ENCODE measurements around the gene CCDC9. TPM values are rescaled to one million over a fixed set of nuclear protein-coding genes. Genes with fewer than 3 reads are reported as not detected.
"Not testable (repeated sequence)": the region's sequence is repeated elsewhere in the genome, so short reads cannot be mapped to it uniquely, and the experiment has no call there.

Gene CCDC9
- total RNA-seq, 1 donor from 2014 or later = 19.9 TPM

DNA sequence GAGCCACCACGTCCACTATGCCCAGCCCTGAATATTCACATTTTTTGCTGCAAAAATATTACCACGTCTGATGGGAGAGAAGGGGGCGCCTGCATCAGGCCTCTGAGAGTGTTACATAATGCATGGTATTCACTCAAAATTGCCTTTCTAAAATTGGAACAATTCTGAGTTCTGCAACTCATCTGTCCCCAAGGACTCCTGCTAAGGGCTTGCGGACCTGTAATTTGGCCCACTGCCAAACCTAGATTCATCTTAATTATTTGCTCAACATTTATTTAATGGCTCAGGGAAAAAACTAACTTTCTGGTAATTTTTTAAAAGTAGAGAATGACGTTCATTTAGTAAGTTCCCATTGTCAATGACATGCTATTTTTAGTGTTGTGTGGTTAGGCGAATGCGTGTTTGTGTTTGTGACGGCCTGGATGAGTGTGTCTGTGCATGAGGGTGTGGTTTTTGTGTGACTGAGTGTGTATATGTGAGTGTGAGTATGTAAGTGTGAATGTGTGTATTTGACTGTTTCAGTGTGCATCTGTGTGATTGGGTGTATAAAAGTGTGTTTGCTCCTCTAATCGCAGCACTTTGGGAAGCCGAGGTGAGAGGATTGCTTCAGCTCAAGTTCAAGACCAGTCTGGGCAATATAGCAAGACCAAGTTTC lies 27.2 kb downstream of the CCDC9 start:
- no peak for DNase-seq (ENCODE audit: extremely low read depth, low read depth, low spot score)

DNA sequence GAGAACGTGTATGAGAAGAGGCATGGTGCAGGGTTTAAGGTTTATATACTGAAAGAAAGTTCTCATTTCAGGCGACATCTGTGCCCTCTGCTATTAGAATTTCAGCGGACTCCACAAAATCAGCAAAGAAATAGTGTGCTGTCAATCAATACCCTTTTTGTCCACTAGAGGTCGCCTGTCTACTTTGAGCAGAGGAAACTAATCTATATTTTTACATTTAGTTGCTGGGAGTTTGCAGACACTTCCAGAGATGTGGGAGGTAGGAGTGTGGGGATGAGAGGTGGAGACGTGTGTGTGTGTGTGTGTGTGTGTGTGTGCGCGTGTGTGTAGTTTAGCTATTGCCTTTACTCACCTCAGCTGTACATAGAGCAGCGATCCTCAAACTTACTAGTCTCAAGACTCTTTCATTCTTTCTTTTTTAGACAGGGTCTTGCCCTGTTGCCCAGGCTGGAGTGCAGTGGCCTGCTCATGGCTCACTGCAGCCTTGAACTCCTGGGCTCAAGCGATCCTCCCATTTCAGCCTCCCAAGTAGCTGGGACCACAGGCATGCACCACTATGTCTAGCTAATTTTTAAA lies 28.1 kb downstream of the CCDC9 start:
- DNase-seq (ENCODE audit: extremely low read depth, low read depth, low spot score) = no peak

DNA sequence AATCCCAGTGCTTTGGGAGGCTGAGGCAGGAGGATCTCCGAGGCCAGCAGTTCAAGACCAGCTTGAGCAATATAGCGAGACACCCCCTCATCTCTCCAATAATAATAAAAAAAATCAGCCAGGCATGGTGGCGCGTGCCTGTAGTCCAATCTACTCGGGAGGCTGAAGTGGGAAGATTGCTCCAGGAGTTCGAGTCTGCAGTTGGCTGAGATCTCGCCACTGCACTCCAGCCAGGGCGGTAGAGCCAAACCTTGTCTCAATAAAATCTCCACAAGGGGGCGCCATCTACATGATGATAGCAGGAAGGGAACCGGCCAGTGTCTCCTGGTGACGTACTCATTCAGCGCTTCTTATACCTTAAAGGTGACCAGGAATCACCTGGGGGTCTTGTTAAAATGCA lies 39.7 kb downstream of the CCDC9 start:
- DNase-seq (ENCODE audit: extremely low read depth, low read depth, low spot score) = peak; percentile 33

DNA sequence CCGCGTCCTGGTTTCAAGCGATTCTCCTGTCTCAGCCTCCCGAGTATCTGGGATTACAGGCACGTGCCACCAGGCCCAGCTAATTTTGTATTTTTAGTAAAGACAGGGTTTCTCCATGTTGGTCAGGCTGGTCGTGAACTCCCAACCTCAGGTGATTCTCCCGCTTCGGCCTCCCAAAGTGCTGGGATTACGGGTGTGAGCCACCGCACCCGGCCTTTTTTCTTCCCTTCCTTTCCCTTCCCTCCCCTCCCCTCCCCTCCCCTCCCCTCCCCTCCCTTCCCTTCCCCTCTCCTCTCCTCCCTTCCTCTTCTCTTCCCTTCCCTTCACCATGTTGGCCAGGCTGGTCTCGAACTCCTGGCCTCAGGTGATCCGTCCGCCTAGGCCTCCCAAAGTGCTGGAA lies 44.5 kb downstream of the CCDC9 start:
- DNase-seq (ENCODE audit: extremely low read depth, low read depth, low spot score) = not testable (repeated sequence)

DNA sequence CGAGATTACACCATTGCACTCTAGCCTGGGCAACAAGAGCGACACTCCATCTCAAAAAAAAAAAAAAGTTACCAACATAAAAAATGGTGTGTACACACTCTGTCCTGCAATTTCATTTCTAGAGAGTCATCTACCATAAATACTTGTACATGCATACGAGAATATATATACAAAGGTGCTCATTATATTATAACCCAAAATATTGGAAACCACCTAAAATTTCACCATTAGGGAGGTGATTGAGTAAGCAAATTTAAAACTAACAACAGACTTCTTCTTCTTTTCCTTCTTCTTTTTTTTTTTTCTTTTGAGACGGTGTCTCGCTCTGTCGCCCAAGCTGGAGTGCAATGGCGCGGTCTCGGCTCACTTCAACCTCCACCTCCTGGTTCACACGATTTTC lies 45.9 kb downstream of the CCDC9 start:
- DNase-seq (ENCODE audit: extremely low read depth, low read depth, low spot score) = no peak

DNA sequence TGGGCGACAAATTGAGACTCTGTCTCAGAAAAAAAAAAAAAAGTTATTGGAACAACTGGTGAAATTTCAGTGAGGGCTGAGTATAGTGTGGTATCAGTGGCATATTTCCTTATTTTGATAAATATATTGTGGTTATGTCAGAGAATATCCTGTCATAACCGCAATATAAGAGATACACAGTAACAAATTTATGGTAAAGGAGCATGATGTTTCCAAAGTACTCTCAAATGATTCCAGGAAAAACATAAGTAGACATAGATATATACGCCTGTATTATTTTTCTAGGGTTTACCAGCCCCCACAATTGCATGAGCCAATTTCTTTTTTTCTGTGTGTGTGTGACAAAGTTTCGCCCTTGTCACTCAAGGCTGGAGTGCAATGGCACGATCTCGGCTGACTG lies 47.6 kb downstream of the CCDC9 start:
- no peak for DNase-seq (ENCODE audit: extremely low read depth, low read depth, low spot score)

DNA sequence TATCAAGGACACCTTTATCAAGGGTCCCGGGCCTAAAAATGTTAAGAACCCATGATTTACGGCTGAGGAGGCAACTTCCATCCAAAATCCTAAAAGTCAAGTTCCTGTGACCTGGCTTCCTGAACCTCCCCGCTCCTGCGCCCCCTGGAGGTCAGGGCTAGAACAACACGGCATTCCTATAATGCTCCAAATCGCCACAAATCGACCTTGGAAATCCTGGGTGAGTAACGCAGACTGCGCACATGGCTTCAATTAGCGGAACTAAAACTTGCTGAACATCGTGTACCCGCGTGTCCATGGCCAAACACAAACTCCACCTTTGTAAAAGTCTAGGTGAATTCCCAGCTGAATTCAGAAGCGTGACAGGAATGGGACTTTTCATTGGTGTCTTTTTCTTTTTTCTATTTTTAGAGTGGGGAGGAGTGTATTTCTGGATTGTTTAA lies 49.0 kb downstream of the CCDC9 start:
- no peak for DNase-seq (ENCODE audit: extremely low read depth, low read depth, low spot score)

DNA sequence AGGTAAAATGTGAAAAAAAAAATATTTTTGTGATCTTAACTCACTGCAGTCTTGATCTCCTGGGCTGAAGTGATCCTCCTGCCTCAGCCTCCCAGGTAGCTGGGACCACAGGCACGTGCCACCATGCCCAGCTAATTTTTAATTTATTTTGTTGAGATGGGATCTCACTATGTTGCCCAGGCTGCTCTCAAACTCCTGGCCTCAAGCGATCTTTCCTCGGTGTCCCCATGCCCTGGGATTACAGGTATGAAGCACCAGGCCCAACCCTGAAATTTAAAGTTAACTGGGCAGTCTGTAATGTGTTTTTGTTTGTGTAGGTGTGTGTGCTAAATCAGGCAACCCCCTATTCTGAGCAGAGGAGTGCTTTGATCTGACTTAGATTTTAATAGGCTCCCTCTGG lies 50.0 kb downstream of the CCDC9 start:
- DNase-seq (ENCODE audit: extremely low read depth, low read depth, low spot score) = no peak

DNA sequence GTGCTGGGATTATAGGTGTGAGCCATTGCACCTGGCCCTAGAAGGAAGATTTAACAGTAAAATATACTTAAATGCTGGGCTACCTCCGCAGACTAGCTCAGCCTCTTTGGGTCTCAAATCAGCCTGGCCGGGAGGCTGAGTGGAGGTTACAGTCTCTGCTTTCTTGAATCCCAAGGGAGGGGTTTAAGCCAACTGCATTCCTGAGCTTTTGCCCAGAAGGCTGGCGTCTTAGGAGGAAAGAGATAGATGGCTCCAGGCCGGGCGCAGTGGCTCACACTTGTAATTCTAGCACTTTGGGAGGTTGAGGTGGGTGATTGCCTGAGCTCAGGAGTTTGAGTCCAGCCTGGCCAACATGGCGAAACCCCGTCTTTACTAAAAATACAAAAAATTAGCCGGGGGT lies 52.7 kb downstream of the CCDC9 start:
- no peak for DNase-seq (ENCODE audit: extremely low read depth, low read depth, low spot score)

DNA sequence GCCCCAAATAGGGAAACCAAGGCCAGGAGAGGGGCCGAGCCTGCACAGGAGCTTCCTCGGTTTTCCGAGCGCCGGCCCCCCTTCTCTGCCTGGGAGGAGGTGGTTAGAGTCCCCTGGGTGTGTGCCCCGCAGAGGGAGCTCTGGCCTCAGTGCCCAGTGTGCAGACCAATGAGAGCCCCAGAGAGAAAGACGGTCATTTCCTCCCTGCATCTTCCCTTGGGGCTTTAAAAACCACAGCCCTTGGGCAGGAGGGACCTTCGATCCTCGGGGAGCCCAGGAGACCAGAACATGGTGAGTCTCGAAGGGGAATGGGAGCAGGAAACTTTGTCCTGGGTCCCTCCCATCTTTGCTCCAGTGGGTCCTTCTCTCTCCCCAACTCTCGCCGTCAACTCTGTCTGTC lies 53.3 kb downstream of the CCDC9 start, which contains the start of gene C5AR1:
Gene C5AR1, plus strand, starts transcription at position 254 of the 400 bp plus-strand sequence. Its CDS starts 35 bp downstream, at position 289.
- DNase-seq (ENCODE audit: extremely low read depth, low read depth, low spot score) = no peak

DNA sequence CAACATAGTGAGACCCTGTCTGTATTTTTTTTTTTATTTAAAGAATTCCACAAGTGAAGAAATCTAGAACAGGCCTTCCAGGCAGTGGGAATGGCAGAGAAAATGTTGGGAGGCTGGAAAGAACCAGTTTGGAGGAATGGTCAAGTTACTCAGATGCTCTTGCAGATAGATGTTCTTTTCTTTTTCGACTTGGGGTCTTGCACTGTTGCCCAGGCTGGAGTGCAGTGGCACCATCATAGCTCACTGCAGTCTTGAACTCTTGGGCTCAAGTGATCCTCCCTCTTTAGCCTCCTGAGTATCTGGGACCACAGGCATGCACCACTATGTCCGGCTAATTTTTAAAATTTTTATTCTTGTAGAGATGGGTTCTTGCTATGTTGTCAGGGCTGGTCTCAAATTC lies 54.0 kb downstream of the CCDC9 start:
- DNase-seq (ENCODE audit: extremely low read depth, low read depth, low spot score) = no peak

DNA sequence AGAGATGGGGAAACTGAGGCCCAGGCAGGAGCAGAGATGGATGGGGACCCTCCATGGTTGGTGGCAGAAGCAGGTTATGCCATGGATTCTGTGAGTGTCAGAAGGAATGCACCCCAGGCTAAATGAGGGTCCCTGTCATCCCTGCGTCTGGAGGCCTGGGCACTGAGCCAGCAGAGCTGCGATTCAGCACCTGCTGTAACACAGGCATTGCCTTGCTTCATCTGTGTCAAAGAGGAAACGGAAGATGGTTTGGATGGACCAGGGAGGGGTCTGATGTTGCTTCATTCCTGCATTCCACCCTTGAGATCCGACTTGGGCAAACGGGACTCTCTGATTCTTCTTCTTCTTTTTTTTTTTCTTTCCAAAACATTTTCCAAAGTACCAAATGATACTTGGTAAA lies 54.5 kb downstream of the CCDC9 start:
- no peak for DNase-seq (ENCODE audit: extremely low read depth, low read depth, low spot score)

DNA sequence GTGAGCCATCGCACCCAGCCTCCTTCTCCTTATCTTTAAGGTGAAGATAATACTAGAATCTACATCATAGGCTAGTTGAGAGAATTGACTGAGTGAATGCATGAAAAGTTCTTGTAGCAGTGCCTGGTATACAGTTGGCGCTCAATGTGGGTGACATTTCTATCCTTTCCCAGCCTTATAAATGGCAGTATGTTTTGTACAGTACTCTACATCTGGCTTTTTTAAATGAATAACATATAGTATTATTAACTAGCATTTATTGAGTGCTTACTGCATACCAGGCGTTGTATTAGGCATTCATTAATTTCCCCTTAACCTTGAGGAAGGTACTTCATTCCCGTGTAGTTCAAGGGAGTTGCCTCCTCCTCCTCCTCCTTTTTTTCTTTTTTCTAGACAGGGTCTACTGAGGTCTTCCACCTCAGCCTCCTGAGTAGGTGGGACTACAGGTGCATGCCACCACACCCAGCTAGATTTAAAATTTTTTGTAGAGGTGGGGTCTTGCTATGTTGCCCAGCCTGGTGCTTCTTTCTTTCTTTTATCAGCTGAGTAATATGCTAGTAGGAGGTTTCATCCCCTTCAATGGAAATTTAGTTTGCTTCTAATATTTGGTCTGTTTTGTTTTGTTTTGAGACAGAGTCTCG lies 56.2 kb downstream of the CCDC9 start:
- no peak for DNase-seq (ENCODE audit: extremely low read depth, low read depth, low spot score)

DNA sequence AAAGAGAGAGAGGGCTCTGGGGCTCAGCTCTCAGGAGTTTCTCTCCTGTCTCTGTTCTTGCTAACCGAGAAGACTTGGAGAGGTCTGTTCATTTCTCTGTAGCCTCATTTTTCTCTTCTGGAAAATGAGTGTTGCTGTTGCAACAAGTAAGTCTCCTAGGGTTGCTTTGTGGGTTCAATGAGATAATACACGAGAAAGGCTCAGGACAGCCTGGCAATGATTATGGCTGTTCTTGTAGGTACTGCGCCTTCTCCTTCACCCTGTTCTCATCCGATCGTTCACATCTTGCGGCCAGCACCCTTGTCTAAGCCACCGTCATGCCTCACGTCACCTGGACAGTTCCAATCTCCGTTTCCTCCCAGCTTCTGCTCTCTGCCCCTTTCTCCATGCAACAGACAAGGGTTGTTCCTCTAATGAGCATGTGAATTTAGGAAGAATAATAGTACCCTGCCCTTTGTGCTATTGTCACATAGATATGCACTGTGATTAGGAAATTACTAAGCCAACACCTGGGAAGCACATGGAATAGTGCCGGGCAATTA lies 57.5 kb downstream of the CCDC9 start:
- no peak for DNase-seq (ENCODE audit: extremely low read depth, low read depth, low spot score)

DNA sequence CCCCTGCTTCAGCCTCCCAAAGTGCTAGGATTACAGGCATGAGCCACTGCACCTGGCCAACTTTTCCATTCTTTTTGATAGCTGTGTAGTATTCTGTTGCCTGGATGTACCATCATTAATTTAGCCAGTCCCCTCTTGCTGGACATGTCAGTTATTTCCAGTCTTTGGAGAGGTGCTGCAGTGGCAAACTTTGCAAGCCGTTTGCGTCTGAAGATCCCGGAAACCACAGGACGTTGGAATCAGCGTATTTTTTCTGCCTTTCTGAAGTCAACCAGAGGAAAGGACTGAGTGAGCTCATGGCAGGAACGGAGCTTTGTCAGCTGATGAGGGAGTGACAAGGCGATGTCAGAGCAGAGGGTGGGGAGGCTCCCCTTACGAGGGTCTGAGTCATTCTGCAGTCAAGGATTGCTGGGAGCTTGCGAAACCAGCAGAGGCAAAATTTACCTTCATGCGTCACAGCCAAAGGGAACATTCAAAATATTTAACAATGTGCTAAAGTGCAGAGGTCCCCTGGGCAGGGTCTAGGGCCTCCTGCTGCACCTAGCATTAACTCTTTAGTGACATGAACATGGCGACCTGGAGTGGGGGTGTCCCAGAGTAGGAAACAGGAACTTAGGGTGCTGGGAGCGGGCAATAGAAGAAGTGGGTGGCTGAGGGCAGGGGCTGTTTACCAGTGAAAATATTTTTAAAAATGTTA lies 58.9 kb downstream of the CCDC9 start:
- no peak for DNase-seq (ENCODE audit: extremely low read depth, low read depth, low spot score)

DNA sequence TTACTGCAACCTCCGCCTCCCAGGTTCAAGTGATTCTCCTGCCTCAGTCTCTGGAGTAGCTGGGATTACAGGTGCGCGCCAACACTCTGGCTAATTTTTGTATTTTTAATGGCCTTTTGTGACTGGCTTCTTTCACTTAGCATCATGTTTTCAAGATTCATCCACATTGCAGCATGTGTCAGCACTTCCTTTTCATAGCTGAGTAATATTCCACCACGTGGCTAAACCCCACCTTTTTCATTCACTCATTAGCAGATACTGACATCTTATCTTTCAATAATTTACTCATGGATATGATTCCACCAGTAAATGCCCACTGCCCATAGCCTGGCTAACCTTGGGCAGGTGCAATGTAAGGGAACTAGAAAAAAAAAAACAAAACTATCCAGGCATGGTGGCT lies 60.2 kb downstream of the CCDC9 start:
- no peak for DNase-seq (ENCODE audit: extremely low read depth, low read depth, low spot score)

DNA sequence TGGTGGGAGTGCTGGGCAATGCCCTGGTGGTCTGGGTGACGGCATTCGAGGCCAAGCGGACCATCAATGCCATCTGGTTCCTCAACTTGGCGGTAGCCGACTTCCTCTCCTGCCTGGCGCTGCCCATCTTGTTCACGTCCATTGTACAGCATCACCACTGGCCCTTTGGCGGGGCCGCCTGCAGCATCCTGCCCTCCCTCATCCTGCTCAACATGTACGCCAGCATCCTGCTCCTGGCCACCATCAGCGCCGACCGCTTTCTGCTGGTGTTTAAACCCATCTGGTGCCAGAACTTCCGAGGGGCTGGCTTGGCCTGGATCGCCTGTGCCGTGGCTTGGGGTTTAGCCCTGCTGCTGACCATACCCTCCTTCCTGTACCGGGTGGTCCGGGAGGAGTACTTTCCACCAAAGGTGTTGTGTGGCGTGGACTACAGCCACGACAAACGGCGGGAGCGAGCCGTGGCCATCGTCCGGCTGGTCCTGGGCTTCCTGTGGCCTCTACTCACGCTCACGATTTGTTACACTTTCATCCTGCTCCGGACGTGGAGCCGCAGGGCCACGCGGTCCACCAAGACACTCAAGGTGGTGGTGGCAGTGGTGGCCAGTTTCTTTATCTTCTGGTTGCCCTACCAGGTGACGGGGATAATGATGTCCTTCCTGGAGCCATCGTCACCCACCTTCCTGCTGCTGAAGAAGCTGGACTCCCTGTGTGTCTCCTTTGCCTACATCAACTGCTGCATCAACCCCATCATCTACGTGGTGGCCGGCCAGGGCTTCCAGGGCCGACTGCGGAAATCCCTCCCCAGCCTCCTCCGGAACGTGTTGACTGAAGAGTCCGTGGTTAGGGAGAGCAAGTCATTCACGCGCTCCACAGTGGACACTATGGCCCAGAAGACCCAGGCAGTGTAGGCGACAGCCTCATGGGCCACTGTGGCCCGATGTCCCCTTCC lies 63.9 kb downstream of the CCDC9 start:
- DNase-seq (ENCODE audit: extremely low read depth, low read depth, low spot score) = no peak

All from glomerular endothelial cell (primary cell).